Measurements from ENCODE around the gene PPP1R3D. TPM values are rescaled to one million over a fixed set of nuclear protein-coding genes. Genes with fewer than 3 reads are reported as not detected.

The PPP1R3D gene
- polyA plus RNA-seq, 3 donors = 2.0 to 3.9 (median 3.5) TPM

GRCh38 chr20:59976156-59976782, 36.2 kb upstream of the PPP1R3D start:
- Histone ChIP-seq H3K27me3 (ENCODE audit: control insufficient read depth in 2 of 2, insufficient read depth in 2 of 2, low read length in 2 of 2) (no peaks in the 10 kb centered on the region), H3K36me3 (replicated peaks in 1 of 2; ENCODE audit: control insufficient read depth in 1 of 2, insufficient read depth in 2 of 2, low read length in 2 of 2) (no peaks in the 10 kb centered on the region), H2AFZ (ENCODE audit: insufficient read depth, low read depth, low read length, poor library complexity, severe bottlenecking) (no peak overlapping the region), H3K9ac (ENCODE audit: insufficient read depth, low read length, poor library complexity, severe bottlenecking) (no peak overlapping the region), H3K79me2 (ENCODE audit: insufficient read depth, low read length) (no peaks in the 10 kb centered on the region), H3K4me3 (replicated peaks in 1 of 3; ENCODE audit: low read depth in 2 of 3, low read length in 3 of 3) (no peak overlapping the region), H3K27ac (ENCODE audit: low read depth in 1 of 2, low read length in 2 of 2) (no peak overlapping the region), H3K4me1 (ENCODE audit: control insufficient read depth in 1 of 2, insufficient read depth in 2 of 2, low read length in 2 of 2) (peaks cover 17 to 19% of the 10 kb centered on the region in 2 donors), H4K20me1 (ENCODE audit: insufficient read depth, low read length) (no peaks in the 10 kb centered on the region), H3K4me2 (replicated peaks; ENCODE audit: extremely low read depth, low read length, poor library complexity, severe bottlenecking) (no peak overlapping the region), H3K9me3 (replicated peaks in 1 of 2; ENCODE audit: control insufficient read depth in 1 of 2, insufficient read depth in 1 of 2, low read length in 2 of 2) (no peaks in the 10 kb centered on the region)
- no peak overlapping the region for H3K27ac Mint-ChIP-seq
- no peak overlapping the region for H3K4me3 Mint-ChIP-seq
- H3K4me1 Mint-ChIP-seq = peaks cover 19% of the 10 kb centered on the region
- intact Hi-C loops (cut with micrococcal nuclease) = no loop called here
- DNase-seq = no peak
- peaks cover 0 to 3% of the 10 kb centered on the region in 2 donors for H3K36me3 Mint-ChIP-seq
- 100% methylated on average over 4 of the region's 6 CpGs for WGBS (ENCODE audit: insufficient coverage)
- peaks cover 0 to 5% (median 4%) of the 10 kb centered on the region in 7 donors for H3K9me3 Mint-ChIP-seq
- TF ChIP-seq, protein P1, sequence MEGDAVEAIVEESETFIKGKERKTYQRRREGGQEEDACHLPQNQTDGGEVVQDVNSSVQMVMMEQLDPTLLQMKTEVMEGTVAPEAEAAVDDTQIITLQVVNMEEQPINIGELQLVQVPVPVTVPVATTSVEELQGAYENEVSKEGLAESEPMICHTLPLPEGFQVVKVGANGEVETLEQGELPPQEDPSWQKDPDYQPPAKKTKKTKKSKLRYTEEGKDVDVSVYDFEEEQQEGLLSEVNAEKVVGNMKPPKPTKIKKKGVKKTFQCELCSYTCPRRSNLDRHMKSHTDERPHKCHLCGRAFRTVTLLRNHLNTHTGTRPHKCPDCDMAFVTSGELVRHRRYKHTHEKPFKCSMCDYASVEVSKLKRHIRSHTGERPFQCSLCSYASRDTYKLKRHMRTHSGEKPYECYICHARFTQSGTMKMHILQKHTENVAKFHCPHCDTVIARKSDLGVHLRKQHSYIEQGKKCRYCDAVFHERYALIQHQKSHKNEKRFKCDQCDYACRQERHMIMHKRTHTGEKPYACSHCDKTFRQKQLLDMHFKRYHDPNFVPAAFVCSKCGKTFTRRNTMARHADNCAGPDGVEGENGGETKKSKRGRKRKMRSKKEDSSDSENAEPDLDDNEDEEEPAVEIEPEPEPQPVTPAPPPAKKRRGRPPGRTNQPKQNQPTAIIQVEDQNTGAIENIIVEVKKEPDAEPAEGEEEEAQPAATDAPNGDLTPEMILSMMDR (IDR thresholded peaks at IDR 0.05) = no peak
- no peaks in the 10 kb centered on the region for H3K27me3 Mint-ChIP-seq (ENCODE audit: low read depth in 3 of 3)

- 25% methylated on average over 3 of the region's 12 CpGs for WGBS (ENCODE audit: insufficient coverage)
- H3K4me2 ChIP-seq (replicated peaks; ENCODE audit: extremely low read depth, low read length, poor library complexity, severe bottlenecking) = no peak overlapping the region
Observed at GRCh38 chr20:59972037-59972801, 32.1 kb upstream of the PPP1R3D start.

More at GRCh38 chr20:59972037-59972801, 32.1 kb upstream of the PPP1R3D start:
- intact Hi-C loops (cut with micrococcal nuclease) = no loop called here
- H3K36me3 Mint-ChIP-seq = peaks cover 0 to 3% of the 10 kb centered on the region in 2 donors
- Histone ChIP-seq H3K9ac (ENCODE audit: insufficient read depth, low read length, poor library complexity, severe bottlenecking) (no peak overlapping the region), H2AFZ (ENCODE audit: insufficient read depth, low read depth, low read length, poor library complexity, severe bottlenecking) (no peak overlapping the region), H3K4me3 (replicated peaks in 1 of 3; ENCODE audit: low read depth in 2 of 3, low read length in 3 of 3) (no peak overlapping the region), H3K9me3 (replicated peaks in 1 of 2; ENCODE audit: control insufficient read depth in 1 of 2, insufficient read depth in 1 of 2, low read length in 2 of 2) (no peaks in the 10 kb centered on the region), H4K20me1 (ENCODE audit: insufficient read depth, low read length) (no peaks in the 10 kb centered on the region), H3K4me1 (ENCODE audit: control insufficient read depth in 1 of 2, insufficient read depth in 2 of 2, low read length in 2 of 2) (peaks cover 20 to 23% of the 10 kb centered on the region in 2 donors), H3K27me3 (ENCODE audit: control insufficient read depth in 2 of 2, insufficient read depth in 2 of 2, low read length in 2 of 2) (no peaks in the 10 kb centered on the region), H3K27ac (ENCODE audit: low read depth in 1 of 2, low read length in 2 of 2) (peak overlapping the region in 1 of 2 donors; percentile 23), H3K79me2 (ENCODE audit: insufficient read depth, low read length) (no peaks in the 10 kb centered on the region), H3K36me3 (replicated peaks in 1 of 2; ENCODE audit: control insufficient read depth in 1 of 2, insufficient read depth in 2 of 2, low read length in 2 of 2) (no peaks in the 10 kb centered on the region)
- TF ChIP-seq, protein P1 (IDR thresholded peaks at IDR 0.05) = no peak
- H3K4me1 Mint-ChIP-seq = peaks cover 25% of the 10 kb centered on the region
- peaks cover 0 to 2% (median 2%) of the 10 kb centered on the region in 3 donors for H3K27me3 Mint-ChIP-seq (ENCODE audit: low read depth in 3 of 3)
- H3K4me3 Mint-ChIP-seq = peak overlapping the region in 1 of 2 donors; percentile 70
- peaks cover 0 to 3% (median 0%) of the 10 kb centered on the region in 7 donors for H3K9me3 Mint-ChIP-seq
- DNase-seq = peak in 2 of 3 donors; percentile 21 to 47
- peak overlapping the region; percentile 33 to 85 (median 59) for H3K27ac Mint-ChIP-seq

Measured in CD14-positive monocyte (primary cell).